Measurements from ENCODE around the gene PI4K2A. TPM values are rescaled to one million over a fixed set of nuclear protein-coding genes. Genes with fewer than 3 reads are reported as not detected.

PI4K2A gene
- total and polyA plus RNA-seq, 2 of the 13 experiments (the other 11 are each of a cell fraction or from before 2014, with no cell fraction given) = 10.9 to 14.3 TPM

DNA sequence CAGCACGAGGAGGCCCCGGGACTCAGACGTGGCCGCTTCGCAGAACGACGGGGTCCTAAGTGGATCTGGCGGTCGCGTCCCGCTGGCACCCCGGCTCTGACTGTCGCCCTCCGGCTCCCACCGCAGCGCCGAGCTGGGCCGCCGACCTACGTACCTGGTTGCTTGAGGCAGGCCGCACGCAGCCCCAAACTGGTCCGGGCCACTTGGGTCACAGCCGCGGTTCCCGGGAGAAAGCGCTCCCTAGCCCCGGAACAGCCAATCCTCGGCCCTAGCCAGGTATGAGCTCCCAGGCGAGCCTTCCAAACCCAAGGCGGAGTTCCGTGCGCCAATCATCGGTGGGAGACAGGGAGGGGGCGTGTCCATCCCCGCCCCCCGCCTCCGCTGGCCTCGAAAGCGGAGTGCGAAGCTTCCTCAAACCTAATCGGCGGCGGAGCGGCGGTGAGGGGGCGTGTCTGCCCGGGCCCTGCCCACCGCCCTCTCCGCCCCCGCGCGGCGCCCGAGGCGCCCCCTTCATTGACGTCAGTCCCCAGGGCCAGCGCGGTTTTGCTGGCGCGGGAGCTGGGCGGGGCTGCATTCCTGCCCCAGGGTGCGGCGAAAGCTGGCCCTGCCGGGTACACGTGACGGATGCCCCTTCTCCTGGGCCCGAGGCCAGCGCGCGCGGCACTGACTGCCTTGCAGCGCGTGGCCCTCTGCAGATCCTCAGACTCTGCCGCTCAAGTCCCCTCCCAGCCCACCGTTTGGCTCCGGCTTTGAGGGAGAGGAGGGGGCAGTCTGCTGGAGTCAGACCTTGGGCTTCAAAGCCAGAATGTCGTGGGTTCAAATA lies 46.7 kb downstream of the PI4K2A start, which contains the start of gene AVPI1 (continued):
- TF ChIP-seq, protein P1, sequence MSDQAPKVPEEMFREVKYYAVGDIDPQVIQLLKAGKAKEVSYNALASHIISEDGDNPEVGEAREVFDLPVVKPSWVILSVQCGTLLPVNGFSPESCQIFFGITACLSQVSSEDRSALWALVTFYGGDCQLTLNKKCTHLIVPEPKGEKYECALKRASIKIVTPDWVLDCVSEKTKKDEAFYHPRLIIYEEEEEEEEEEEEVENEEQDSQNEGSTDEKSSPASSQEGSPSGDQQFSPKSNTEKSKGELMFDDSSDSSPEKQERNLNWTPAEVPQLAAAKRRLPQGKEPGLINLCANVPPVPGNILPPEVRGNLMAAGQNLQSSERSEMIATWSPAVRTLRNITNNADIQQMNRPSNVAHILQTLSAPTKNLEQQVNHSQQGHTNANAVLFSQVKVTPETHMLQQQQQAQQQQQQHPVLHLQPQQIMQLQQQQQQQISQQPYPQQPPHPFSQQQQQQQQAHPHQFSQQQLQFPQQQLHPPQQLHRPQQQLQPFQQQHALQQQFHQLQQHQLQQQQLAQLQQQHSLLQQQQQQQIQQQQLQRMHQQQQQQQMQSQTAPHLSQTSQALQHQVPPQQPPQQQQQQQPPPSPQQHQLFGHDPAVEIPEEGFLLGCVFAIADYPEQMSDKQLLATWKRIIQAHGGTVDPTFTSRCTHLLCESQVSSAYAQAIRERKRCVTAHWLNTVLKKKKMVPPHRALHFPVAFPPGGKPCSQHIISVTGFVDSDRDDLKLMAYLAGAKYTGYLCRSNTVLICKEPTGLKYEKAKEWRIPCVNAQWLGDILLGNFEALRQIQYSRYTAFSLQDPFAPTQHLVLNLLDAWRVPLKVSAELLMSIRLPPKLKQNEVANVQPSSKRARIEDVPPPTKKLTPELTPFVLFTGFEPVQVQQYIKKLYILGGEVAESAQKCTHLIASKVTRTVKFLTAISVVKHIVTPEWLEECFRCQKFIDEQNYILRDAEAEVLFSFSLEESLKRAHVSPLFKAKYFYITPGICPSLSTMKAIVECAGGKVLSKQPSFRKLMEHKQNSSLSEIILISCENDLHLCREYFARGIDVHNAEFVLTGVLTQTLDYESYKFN (CRISPR knock-in tag; conservative IDR thresholded peaks at IDR 0.05) = peak; percentile 90
- TF ChIP-seq TBX3 (IDR thresholded peaks at IDR 0.05; ENCODE audit: borderline replicate concordance) (peak; percentile 23; the same call in 1 of the 2 replicates), IKZF1 (IDR thresholded peaks at IDR 0.05) (no peak), EED (CRISPR knock-in tag; IDR thresholded peaks at IDR 0.05) (peak; percentile 63; the same call in 1 of the 2 replicates), GFI1 (CRISPR knock-in tag; IDR thresholded peaks at IDR 0.05; ENCODE audit: borderline replicate concordance) (no peak; the same call in 1 of the 2 replicates), NR1H2 (CRISPR knock-in tag; IDR thresholded peaks at IDR 0.05; ENCODE audit: borderline replicate concordance, low read depth) (peak; percentile 47; the same call in 1 of the 2 replicates), RARA (CRISPR knock-in tag; IDR thresholded peaks at IDR 0.05) (peak; percentile 67), ZNF569 (CRISPR knock-in tag; IDR thresholded peaks at IDR 0.05; ENCODE audit: borderline replicate concordance) (no peak), ELF1 (CRISPR knock-in tag; IDR thresholded peaks at IDR 0.05) (peak; percentile 53; the same call in 1 of the 2 replicates), ZNF10 (CRISPR knock-in tag; IDR thresholded peaks at IDR 0.05; ENCODE audit: borderline replicate concordance, low read depth) (no peak), ZNF850 (CRISPR knock-in tag; conservative IDR thresholded peaks at IDR 0.05) (peak; percentile 20), HNF4G (IDR thresholded peaks at IDR 0.05; ENCODE audit: borderline replicate concordance, low read depth, low read length) (no peak; the same call in 1 of the 2 replicates), HNF4G (CRISPR knock-in tag; IDR thresholded peaks at IDR 0.05; ENCODE audit: borderline replicate concordance, low read depth) (0 out of 2 replicates have a peak, but pooled peaks have one; percentile 68), ZNF589 (CRISPR knock-in tag; conservative IDR thresholded peaks at IDR 0.05) (peak; percentile 91), ASH2L (IDR thresholded peaks at IDR 0.05; ENCODE audit: insufficient read length, low read depth, low read length) (no peak), PITX1 (CRISPR knock-in tag; IDR thresholded peaks at IDR 0.05) (peak; percentile 55), ZFP36 (IDR thresholded peaks at IDR 0.05; ENCODE audit: borderline replicate concordance, low read depth, low read length, partially characterized antibody) (no peak), ZNF7 (CRISPR knock-in tag; IDR thresholded peaks at IDR 0.05) (no peak), NR2F6 (IDR thresholded peaks at IDR 0.05) (peak; percentile 40; the same call in 1 of the 2 replicates), NR2F6 (CRISPR knock-in tag; IDR thresholded peaks at IDR 0.05) (no peak)
- TF ChIP-seq, protein P2, sequence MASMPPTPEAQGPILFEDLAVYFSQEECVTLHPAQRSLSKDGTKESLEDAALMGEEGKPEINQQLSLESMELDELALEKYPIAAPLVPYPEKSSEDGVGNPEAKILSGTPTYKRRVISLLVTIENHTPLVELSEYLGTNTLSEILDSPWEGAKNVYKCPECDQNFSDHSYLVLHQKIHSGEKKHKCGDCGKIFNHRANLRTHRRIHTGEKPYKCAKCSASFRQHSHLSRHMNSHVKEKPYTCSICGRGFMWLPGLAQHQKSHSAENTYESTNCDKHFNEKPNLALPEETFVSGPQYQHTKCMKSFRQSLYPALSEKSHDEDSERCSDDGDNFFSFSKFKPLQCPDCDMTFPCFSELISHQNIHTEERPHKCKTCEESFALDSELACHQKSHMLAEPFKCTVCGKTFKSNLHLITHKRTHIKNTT (CRISPR knock-in tag; IDR thresholded peaks at IDR 0.05) = no peak
- TF ChIP-seq, protein P3, sequence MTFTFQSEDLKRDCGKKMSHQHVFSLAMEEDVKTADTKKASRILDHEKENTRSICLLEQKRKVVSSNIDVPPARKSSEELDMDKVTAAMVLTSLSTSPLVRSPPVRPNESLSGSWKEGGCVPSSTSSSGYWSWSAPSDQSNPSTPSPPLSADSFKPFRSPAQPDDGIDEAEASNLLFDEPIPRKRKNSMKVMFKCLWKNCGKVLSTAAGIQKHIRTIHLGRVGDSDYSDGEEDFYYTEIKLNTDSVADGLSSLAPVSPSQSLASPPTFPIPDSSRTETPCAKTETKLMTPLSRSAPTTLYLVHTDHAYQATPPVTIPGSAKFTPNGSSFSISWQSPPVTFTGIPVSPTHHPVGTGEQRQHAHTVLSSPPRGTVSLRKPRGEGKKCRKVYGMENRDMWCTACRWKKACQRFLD (CRISPR knock-in tag; IDR thresholded peaks at IDR 0.05; ENCODE audit: borderline replicate concordance) = no peak
- TF ChIP-seq, protein P4, sequence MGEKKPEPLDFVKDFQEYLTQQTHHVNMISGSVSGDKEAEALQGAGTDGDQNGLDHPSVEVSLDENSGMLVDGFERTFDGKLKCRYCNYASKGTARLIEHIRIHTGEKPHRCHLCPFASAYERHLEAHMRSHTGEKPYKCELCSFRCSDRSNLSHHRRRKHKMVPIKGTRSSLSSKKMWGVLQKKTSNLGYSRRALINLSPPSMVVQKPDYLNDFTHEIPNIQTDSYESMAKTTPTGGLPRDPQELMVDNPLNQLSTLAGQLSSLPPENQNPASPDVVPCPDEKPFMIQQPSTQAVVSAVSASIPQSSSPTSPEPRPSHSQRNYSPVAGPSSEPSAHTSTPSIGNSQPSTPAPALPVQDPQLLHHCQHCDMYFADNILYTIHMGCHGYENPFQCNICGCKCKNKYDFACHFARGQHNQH (CRISPR knock-in tag; IDR thresholded peaks at IDR 0.05) = peak; percentile 90
